Skeletal muscle tissue (tissue), 4 donors: ENCODE data around the gene STOM. TPM values are rescaled to one million over a fixed set of nuclear protein-coding genes. Genes with fewer than 3 reads are reported as not detected.

Experiments
- H3K27ac ChIP-seq: one replicate; pipeline ENCODE4 v1.7.0; 2013; ENCODE audit warnings: mild to moderate bottlenecking, low read depth, low read length, inconsistent platforms
- H3K27me3 ChIP-seq, 3 donors: one replicate each; pipeline ENCODE4 v1.7.0; 2013; ENCODE audit warnings: low read length in 3 of 3; ENCODE audit not compliant: control insufficient read depth in 3 of 3, insufficient read depth in 3 of 3
- H3K36me3 ChIP-seq, 3 donors: one replicate each; pipeline ENCODE4 v1.7.0; 2013; ENCODE audit warnings: low read length in 3 of 3; ENCODE audit not compliant: control insufficient read depth in 3 of 3, insufficient read depth in 3 of 3
- H3K4me1 ChIP-seq, 3 donors: one replicate each; pipeline ENCODE4 v1.7.0; 2013; ENCODE audit warnings: low read length in 3 of 3, mild to moderate bottlenecking in 3 of 3; ENCODE audit not compliant: control insufficient read depth in 3 of 3, insufficient read depth in 3 of 3
- H3K4me3 ChIP-seq, 3 donors: one replicate each; pipeline ENCODE4 v1.7.0; 2013; ENCODE audit warnings: low read length in 3 of 3
- H3K9ac ChIP-seq, 3 donors: one replicate each; pipeline ENCODE4 v1.7.0; 2013; ENCODE audit warnings: low read length in 3 of 3, mild to moderate bottlenecking in 3 of 3, moderate library complexity in 2 of 3, low read depth in 1 of 3
- H3K9me3 ChIP-seq, 3 donors: one replicate each; pipeline ENCODE4 v1.7.0; 2013; ENCODE audit warnings: low read length in 3 of 3; ENCODE audit not compliant: control insufficient read depth in 3 of 3
- total RNA-seq: library from RNA; depleted of rRNA; stranded (reverse); fragments of >200 nt; gene quantifications from one replicate; pipeline ENCODE4 v1.2.3, GENCODE V29; 2014
- donor health status: Osteomylitis.

Gene STOM
- total RNA-seq, 1 donor from 2014 or later: 76.7 TPM

DNA sequence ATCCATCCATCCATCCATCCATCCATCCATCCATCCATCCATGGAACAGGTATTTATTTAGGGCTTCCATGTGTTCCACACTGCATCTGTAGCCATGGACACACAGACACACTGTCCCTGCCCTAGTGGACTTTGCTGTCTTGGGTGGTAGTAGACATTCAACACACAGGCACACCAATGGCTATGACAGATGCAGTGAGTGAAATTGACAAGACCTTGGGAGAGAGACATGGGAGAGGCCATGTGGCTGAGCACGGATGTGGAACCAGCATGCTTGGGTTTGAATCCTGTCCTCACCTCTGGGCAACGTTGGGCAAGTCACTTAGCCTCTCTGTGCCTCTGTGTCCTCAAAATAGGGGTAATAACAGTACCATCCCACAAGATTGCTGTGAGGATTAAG, 45.3 kb downstream of the STOM start:
- H3K4me3 ChIP-seq: no peak overlapping the region
- H3K9me3 ChIP-seq: no peaks in the 10 kb centered on the region
- no peaks in the 10 kb centered on the region for H3K27me3 ChIP-seq
- H3K36me3 ChIP-seq: peaks cover 55 to 67% (median 62%) of the 10 kb centered on the region in 3 donors
- peaks cover 31 to 49% (median 35%) of the 10 kb centered on the region in 3 donors for H3K4me1 ChIP-seq
- H3K27ac ChIP-seq: peak overlapping the region; percentile 85
- peak overlapping the region in 1 of 3 donors; percentile 40 for H3K9ac ChIP-seq

- Histone ChIP-seq H3K9ac (peak overlapping the region in 1 of 3 donors; percentile 40), H3K27ac (peak overlapping the region; percentile 85), H3K4me3 (no peak overlapping the region), H3K27me3 (no peaks in the 10 kb centered on the region), H3K9me3 (no peaks in the 10 kb centered on the region), H3K4me1 (peaks cover 30 to 49% (median 35%) of the 10 kb centered on the region in 3 donors), H3K36me3 (peaks cover 51 to 63% (median 59%) of the 10 kb centered on the region in 3 donors)
Observed at GRCh38 chr9:121324316-121324715, 45.7 kb downstream of the STOM start.

DNA sequence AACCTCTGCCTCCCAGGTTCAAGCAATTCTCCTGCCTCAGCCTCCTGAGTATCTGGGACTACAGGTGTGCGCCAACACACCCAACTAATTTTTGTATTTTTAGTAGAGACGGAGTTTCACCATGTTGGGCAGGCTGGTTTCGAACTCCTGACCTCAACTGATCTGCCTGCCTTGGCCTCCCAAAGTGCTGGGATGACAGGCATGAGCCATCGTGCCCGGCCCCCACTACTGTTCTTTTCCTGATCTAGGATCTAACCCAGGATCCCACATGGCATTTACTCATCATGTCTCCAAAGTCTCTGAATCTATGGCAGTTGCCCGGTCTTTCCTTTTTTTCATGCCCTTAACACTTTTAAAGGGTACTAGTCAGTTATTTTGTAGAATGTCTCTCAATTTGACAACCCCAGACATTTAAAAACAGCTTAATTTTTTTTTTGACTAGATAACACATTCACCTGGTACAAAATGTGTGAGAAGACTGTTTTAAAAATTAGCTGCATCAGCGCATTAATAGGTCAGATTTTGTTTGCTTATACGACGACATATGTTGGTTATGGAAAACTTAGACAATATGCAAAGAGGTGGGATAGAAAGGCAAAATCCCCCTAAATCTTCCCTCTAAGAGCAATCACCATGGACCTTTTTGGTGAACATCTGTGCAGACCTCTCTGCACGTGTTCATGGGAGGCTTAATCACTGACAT, 46.5 kb downstream of the STOM start:
- no peak overlapping the region for H3K27ac ChIP-seq
- peaks cover 50 to 63% (median 59%) of the 10 kb centered on the region in 3 donors for H3K36me3 ChIP-seq
- no peak overlapping the region for H3K9ac ChIP-seq
- peaks cover 30 to 54% (median 35%) of the 10 kb centered on the region in 3 donors for H3K4me1 ChIP-seq
- H3K27me3 ChIP-seq: no peaks in the 10 kb centered on the region
- H3K9me3 ChIP-seq: no peaks in the 10 kb centered on the region
- H3K4me3 ChIP-seq: no peak overlapping the region

GRCh38 chr9:121322737-121323448, 47.2 kb downstream of the STOM start:
- Histone ChIP-seq H3K4me3 (no peak overlapping the region), H3K27ac (peak overlapping the region; percentile 41), H3K9ac (no peak overlapping the region), H3K36me3 (peaks cover 50 to 63% (median 59%) of the 10 kb centered on the region in 3 donors), H3K27me3 (no peaks in the 10 kb centered on the region), H3K4me1 (peaks cover 36 to 55% (median 39%) of the 10 kb centered on the region in 3 donors), H3K9me3 (no peaks in the 10 kb centered on the region)

- H3K36me3 ChIP-seq: peaks cover 52 to 61% (median 59%) of the 10 kb centered on the region in 3 donors
- no peak overlapping the region for H3K9ac ChIP-seq
- peaks cover 42 to 54% (median 43%) of the 10 kb centered on the region in 3 donors for H3K4me1 ChIP-seq
- peak overlapping the region; percentile 41 for H3K27ac ChIP-seq
- H3K4me3 ChIP-seq: no peak overlapping the region
- H3K9me3 ChIP-seq: no peaks in the 10 kb centered on the region
- no peaks in the 10 kb centered on the region for H3K27me3 ChIP-seq
Observed at GRCh38 chr9:121322037-121322736, 47.9 kb downstream of the STOM start.

DNA sequence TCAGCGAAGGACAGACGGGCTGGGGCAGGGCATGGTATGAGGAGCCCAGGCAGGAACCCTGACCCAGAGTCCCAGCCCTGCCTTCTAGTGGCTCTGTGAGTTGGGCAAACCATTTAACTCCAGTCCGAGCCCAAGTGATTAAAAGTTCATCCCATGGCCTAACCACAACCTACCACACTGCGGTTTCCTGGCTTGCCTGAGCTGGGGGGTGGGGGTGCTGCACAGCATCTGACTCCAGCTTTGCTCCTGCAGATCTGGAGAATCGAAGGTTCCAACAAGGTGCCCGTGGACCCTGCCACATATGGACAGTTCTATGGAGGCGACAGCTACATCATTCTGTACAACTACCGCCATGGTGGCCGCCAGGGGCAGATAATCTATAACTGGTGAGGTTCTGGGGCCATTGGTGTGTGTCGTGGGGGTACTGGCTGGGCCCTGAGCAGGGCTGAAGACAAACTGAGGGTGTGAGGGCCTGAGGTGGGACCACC, 49.0 kb downstream of the STOM start:
- H3K9ac ChIP-seq: no peak overlapping the region
- H3K9me3 ChIP-seq: no peaks in the 10 kb centered on the region
- H3K27ac ChIP-seq: peak overlapping the region; percentile 71
- H3K4me1 ChIP-seq: peaks cover 36 to 47% (median 39%) of the 10 kb centered on the region in 3 donors
- no peak overlapping the region for H3K4me3 ChIP-seq
- H3K27me3 ChIP-seq: no peaks in the 10 kb centered on the region
- H3K36me3 ChIP-seq: peaks cover 52 to 64% (median 53%) of the 10 kb centered on the region in 3 donors

- Histone ChIP-seq H3K27me3 (no peaks in the 10 kb centered on the region), H3K4me3 (no peak overlapping the region), H3K27ac (no peak overlapping the region), H3K36me3 (peaks cover 36 to 55% (median 38%) of the 10 kb centered on the region in 3 donors), H3K4me1 (peaks cover 19 to 30% (median 23%) of the 10 kb centered on the region in 3 donors), H3K9me3 (no peaks in the 10 kb centered on the region), H3K9ac (no peak overlapping the region)
Observed at GRCh38 chr9:121319383-121319780, 50.7 kb downstream of the STOM start.

DNA sequence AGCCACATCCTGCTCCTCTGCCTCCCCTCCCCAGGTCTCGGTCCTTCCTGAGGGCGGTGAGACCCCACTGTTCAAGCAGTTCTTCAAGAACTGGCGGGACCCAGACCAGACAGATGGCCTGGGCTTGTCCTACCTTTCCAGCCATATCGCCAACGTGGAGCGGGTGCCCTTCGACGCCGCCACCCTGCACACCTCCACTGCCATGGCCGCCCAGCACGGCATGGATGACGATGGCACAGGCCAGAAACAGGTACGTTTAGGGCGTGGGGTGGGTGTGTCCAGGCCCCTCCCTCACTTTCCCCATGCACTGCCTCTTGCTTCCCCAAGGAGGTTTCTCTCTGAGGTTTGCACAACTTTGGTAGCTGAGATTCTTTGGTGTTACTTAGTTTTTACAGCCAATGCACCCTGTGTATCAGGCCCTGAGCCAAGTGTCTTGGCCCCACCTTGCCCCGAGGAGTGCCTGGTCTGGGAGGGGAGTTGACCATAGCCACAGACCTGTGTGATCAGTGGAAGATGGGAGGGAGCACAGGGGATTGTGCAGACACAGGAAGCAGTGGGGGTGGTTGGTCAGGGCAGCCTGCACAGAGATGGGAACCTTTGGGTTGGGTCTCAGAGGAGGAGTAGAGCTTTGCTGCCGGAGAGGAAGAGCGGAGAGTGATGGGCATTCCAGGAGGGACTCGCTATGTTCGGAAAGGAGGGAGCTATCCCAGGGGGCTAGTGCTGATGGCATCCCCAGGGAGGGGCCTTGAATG, 51.2 kb downstream of the STOM start:
- Histone ChIP-seq H3K9me3 (no peaks in the 10 kb centered on the region), H3K9ac (no peak overlapping the region), H3K4me1 (peaks cover 16 to 26% (median 23%) of the 10 kb centered on the region in 3 donors), H3K27me3 (no peaks in the 10 kb centered on the region), H3K4me3 (no peak overlapping the region), H3K27ac (peak overlapping the region; percentile 22), H3K36me3 (peaks cover 36 to 55% (median 39%) of the 10 kb centered on the region in 3 donors)
